MM.1S (cell line): ENCODE data around the gene RASSF3.
A peak's percentile ranks its signal among the peaks of the same experiment; 100 is the strongest.

ENCODE experiments used
- DNase-seq: peaks from one replicate; pipeline ENCODE4 v3.0.0-alpha.2; 2015
- H2AFZ ChIP-seq: fragments of 300-600 bp; sonication (generic); 2 replicates; pipeline ENCODE4 v1.6.0; 2016; ENCODE audit warnings: antibody characterized with exemption, low read length
- H3F3A ChIP-seq: fragments of 300-600 bp; sonication (generic); 2 replicates; pipeline ENCODE4 v1.6.1; 2016; ENCODE audit warnings: mild to moderate bottlenecking, antibody characterized with exemption, low read length, moderate library complexity, mixed read lengths; ENCODE audit not compliant: insufficient read depth
- H3K27ac ChIP-seq: fragments of 300-600 bp; sonication (generic); 2 replicates; pipeline ENCODE4 v1.5.1; 2016; ENCODE audit warnings: mild to moderate bottlenecking, low read length
- H3K27me3 ChIP-seq: fragments of 300-600 bp; sonication (generic); replicated peaks from 2 replicates; pipeline ENCODE4 v1.6.0; 2016; ENCODE audit warnings: low read length; ENCODE audit not compliant: insufficient read depth
- H3K36me3 ChIP-seq: fragments of 300-600 bp; sonication (generic); replicated peaks from 2 replicates; pipeline ENCODE4 v1.6.1; 2016; ENCODE audit warnings: mild to moderate bottlenecking, low read length, mixed read lengths; ENCODE audit not compliant: insufficient read depth
- H3K4me1 ChIP-seq: fragments of 300-600 bp; sonication (generic); 2 replicates; pipeline ENCODE4 v1.6.1; 2016; ENCODE audit warnings: low read length, mixed read lengths
- H3K4me2 ChIP-seq: fragments of 300-600 bp; sonication (generic); 2 replicates; pipeline ENCODE4 v1.6.0; 2016; ENCODE audit warnings: low read depth, low read length
- H3K4me3 ChIP-seq: fragments of 300-600 bp; sonication (generic); 2 replicates; pipeline ENCODE4 v1.5.1; 2016; ENCODE audit warnings: low read length, mixed read lengths
- H3K79me2 ChIP-seq: fragments of 300-600 bp; sonication (generic); 2 replicates; pipeline ENCODE4 v1.6.1; 2016; ENCODE audit warnings: mixed run types, low read length, mixed read lengths
- H3K9ac ChIP-seq: fragments of 300-600 bp; sonication (generic); 2 replicates; pipeline ENCODE4 v1.6.1; 2016; ENCODE audit warnings: low read length, mixed read lengths
- H3K9me2 ChIP-seq: fragments of 300-600 bp; sonication (generic); replicated peaks from 2 replicates; pipeline ENCODE4 v1.6.1; 2016; ENCODE audit warnings: mild to moderate bottlenecking, low read length, mixed read lengths; ENCODE audit not compliant: insufficient read depth
- H3K9me3 ChIP-seq: fragments of 300-600 bp; sonication (generic); replicated peaks from 2 replicates; pipeline ENCODE4 v1.6.1; 2016; ENCODE audit warnings: mild to moderate bottlenecking, low read length, mixed read lengths; ENCODE audit not compliant: insufficient read depth
- H4K20me1 ChIP-seq: fragments of 300-600 bp; sonication (generic); 2 replicates; pipeline ENCODE4 v1.6.1; 2016; ENCODE audit warnings: mild to moderate bottlenecking, low read length, moderate library complexity, mixed read lengths; ENCODE audit not compliant: insufficient read depth
- CTCF ChIP-seq: fragments of 300-600 bp; sonication (generic); IDR thresholded peaks from 2 replicates; pipeline ENCODE4 v1.5.1; 2016; ENCODE audit warnings: antibody characterized with exemption, low read length, mixed read lengths
- EZH2 ChIP-seq: fragments of 300-600 bp; sonication (generic); optimal IDR thresholded peaks from 2 replicates; pipeline ENCODE3; 2017; ENCODE audit warnings: low read depth, mild to moderate bottlenecking, antibody characterized with exemption, low read length, mixed read lengths
- EZH2phosphoT487 ChIP-seq: fragments of 300-600 bp; sonication (generic); IDR thresholded peaks from 2 replicates; pipeline ENCODE4 v1.6.1; 2018; ENCODE audit warnings: antibody characterized with exemption, low read length

RASSF3 gene

GRCh38 chr12:64660237-64661018, 50.1 kb downstream of the RASSF3 start:
- peaks cover 5% of the 10 kb centered on the region for H3K4me1 ChIP-seq
- TF ChIP-seq EZH2phosphoT487, result no peak
- TF ChIP-seq CTCF, result no peak
- no peak for TF ChIP-seq EZH2
- H3F3A ChIP-seq, result peaks cover 10% of the 10 kb centered on the region; the same call in 1 of the 2 replicates
- H4K20me1 ChIP-seq, result no peaks in the 10 kb centered on the region
- no peak overlapping the region for H2AFZ ChIP-seq
- H3K4me2 ChIP-seq, result no peak overlapping the region
- DNase-seq, result no peak
- H3K9me2 ChIP-seq, result no peaks in the 10 kb centered on the region
- H3K9ac ChIP-seq, result no peak overlapping the region
- no peaks in the 10 kb centered on the region for H3K36me3 ChIP-seq
- H3K27me3 ChIP-seq, result no peaks in the 10 kb centered on the region
- H3K79me2 ChIP-seq, result peaks cover 33% of the 10 kb centered on the region
- no peak overlapping the region for H3K4me3 ChIP-seq
- no peaks in the 10 kb centered on the region for H3K9me3 ChIP-seq
- no peak overlapping the region for H3K27ac ChIP-seq

DNA sequence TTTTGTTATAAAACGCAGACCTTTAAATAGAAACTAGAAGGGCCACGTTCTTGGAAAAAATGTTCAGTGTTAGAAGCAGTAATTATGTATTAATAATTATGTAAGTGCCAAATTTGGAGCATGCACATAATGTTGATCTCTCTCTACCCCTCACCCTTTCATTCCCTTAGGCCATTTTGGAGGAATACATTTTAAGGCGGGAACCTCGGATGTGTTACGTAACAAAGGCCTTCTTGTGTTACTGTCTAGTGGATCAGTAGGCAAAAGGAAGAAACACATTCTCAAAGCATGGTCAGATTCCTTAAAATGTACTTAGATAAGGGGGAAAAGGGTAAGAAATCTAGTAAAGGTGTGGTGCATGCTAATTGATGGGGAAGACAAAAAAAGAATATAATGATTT, 52.7 kb downstream of the RASSF3 start:
- Histone ChIP-seq H3K27me3 (no peaks in the 10 kb centered on the region), H3K4me2 (no peak overlapping the region), H3K79me2 (peaks cover 44% of the 10 kb centered on the region), H3F3A (peaks cover 31% of the 10 kb centered on the region), H3K27ac (no peak overlapping the region), H3K36me3 (no peaks in the 10 kb centered on the region), H3K4me3 (no peak overlapping the region), H3K9ac (no peak overlapping the region), H3K4me1 (peaks cover 28% of the 10 kb centered on the region), H3K9me2 (no peaks in the 10 kb centered on the region), H3K9me3 (no peaks in the 10 kb centered on the region), H4K20me1 (no peaks in the 10 kb centered on the region), H2AFZ (no peak overlapping the region)
- DNase-seq, result no peak
- no peak for TF ChIP-seq EZH2phosphoT487
- no peak for TF ChIP-seq CTCF
- no peak for TF ChIP-seq EZH2

GRCh38 chr12:64665514-64665913, 55.2 kb downstream of the RASSF3 start:
- TF ChIP-seq EZH2 (no peak), EZH2phosphoT487 (no peak)
- peak overlapping the region; percentile 46 for H3K4me3 ChIP-seq
- peak overlapping the region; percentile 69 for H3K9ac ChIP-seq
- peaks cover 53% of the 10 kb centered on the region for H3F3A ChIP-seq
- H3K9me2 ChIP-seq, result no peaks in the 10 kb centered on the region
- H2AFZ ChIP-seq, result no peak overlapping the region
- H4K20me1 ChIP-seq, result no peaks in the 10 kb centered on the region
- no peaks in the 10 kb centered on the region for H3K27me3 ChIP-seq
- H3K4me1 ChIP-seq, result peaks cover 46% of the 10 kb centered on the region
- peak; percentile 92 for DNase-seq
- peak overlapping the region; percentile 94 for H3K4me2 ChIP-seq
- H3K9me3 ChIP-seq, result no peaks in the 10 kb centered on the region
- H3K27ac ChIP-seq, result peak overlapping the region; percentile 90
- H3K79me2 ChIP-seq, result peaks cover 46% of the 10 kb centered on the region
- H3K36me3 ChIP-seq, result no peaks in the 10 kb centered on the region
